Measurements from ENCODE around the gene GABRR3. TPM values are rescaled to one million over a fixed set of nuclear protein-coding genes. Genes with fewer than 3 reads are reported as not detected.
A peak's percentile ranks its signal among the peaks of the same experiment; 100 is the strongest.

GABRR3 gene
- total RNA-seq, 1 donor from 2014 or later, result not detected

GRCh38 chr3:98025392-98025945, 9.6 kb downstream of the GABRR3 start:
- no peak overlapping the region for H3K27ac ChIP-seq (replicated peaks)
- H3K4me1 ChIP-seq, result peaks cover 16% of the 10 kb centered on the region
- intact Hi-C loops (cut with micrococcal nuclease), result no loop called here
- H3K9me3 ChIP-seq (replicated peaks), result no peaks in the 10 kb centered on the region
- H3K4me3 ChIP-seq, result no peak overlapping the region
- H3K36me3 ChIP-seq, result no peaks in the 10 kb centered on the region
- TF ChIP-seq CTCF (IDR thresholded peaks at IDR 0.05; ENCODE audit: borderline replicate concordance), result no peak
- H3K27me3 ChIP-seq (ENCODE audit: low read depth), result no peaks in the 10 kb centered on the region
- DNase-seq, result no peak

- Histone ChIP-seq H3K9me3 (replicated peaks) (no peaks in the 10 kb centered on the region), H3K36me3 (no peaks in the 10 kb centered on the region), H3K4me1 (peaks cover 16% of the 10 kb centered on the region), H3K27me3 (ENCODE audit: low read depth) (no peaks in the 10 kb centered on the region), H3K4me3 (no peak overlapping the region), H3K27ac (replicated peaks) (no peak overlapping the region)
- DNase-seq, result peak; percentile 89
- intact Hi-C loops (cut with micrococcal nuclease), result loop anchor here (2.0 kb wide), 1 partner anchor 230 kb away; no protein-coding TSS in a partner anchor
- peak; percentile 96 for TF ChIP-seq CTCF (IDR thresholded peaks at IDR 0.05; ENCODE audit: borderline replicate concordance)
Observed at GRCh38 chr3:98022978-98023820, 11.9 kb downstream of the GABRR3 start.

- no peak for TF ChIP-seq CTCF (IDR thresholded peaks at IDR 0.05; ENCODE audit: borderline replicate concordance)
- no peak for DNase-seq
- intact Hi-C loops (cut with micrococcal nuclease), result loop anchor here (2.0 kb wide), 1 partner anchor 229 kb away; no protein-coding TSS in a partner anchor
- Histone ChIP-seq H3K36me3 (no peaks in the 10 kb centered on the region), H3K9me3 (replicated peaks) (no peaks in the 10 kb centered on the region), H3K27me3 (ENCODE audit: low read depth) (no peaks in the 10 kb centered on the region), H3K4me1 (peaks cover 16% of the 10 kb centered on the region), H3K4me3 (no peak overlapping the region), H3K27ac (replicated peaks) (no peak overlapping the region)
Observed at GRCh38 chr3:98021830-98022560, 13.1 kb downstream of the GABRR3 start.

- Histone ChIP-seq H3K4me1 (peaks cover 16% of the 10 kb centered on the region), H3K4me3 (no peak overlapping the region), H3K27ac (replicated peaks) (no peak overlapping the region), H3K9me3 (replicated peaks) (no peaks in the 10 kb centered on the region), H3K36me3 (no peaks in the 10 kb centered on the region), H3K27me3 (ENCODE audit: low read depth) (no peaks in the 10 kb centered on the region)
- TF ChIP-seq CTCF (IDR thresholded peaks at IDR 0.05; ENCODE audit: borderline replicate concordance), result no peak
- intact Hi-C loops (cut with micrococcal nuclease), result no loop called here
- no peak for DNase-seq
Observed at GRCh38 chr3:98020412-98020811, 14.7 kb downstream of the GABRR3 start.

- intact Hi-C loops (cut with micrococcal nuclease), result no loop called here
- no peaks in the 10 kb centered on the region for H3K27me3 ChIP-seq (ENCODE audit: low read depth)
Observed at GRCh38 chr3:98018301-98018700, 16.8 kb downstream of the GABRR3 start.

More at GRCh38 chr3:98018301-98018700, 16.8 kb downstream of the GABRR3 start:
- TF ChIP-seq CTCF (IDR thresholded peaks at IDR 0.05; ENCODE audit: borderline replicate concordance), result no peak
- no peak for DNase-seq
- Histone ChIP-seq H3K27ac (replicated peaks) (no peak overlapping the region), H3K9me3 (replicated peaks) (no peaks in the 10 kb centered on the region), H3K4me1 (peaks cover 27% of the 10 kb centered on the region), H3K36me3 (no peaks in the 10 kb centered on the region), H3K4me3 (no peak overlapping the region)

Measured in left ventricle myocardium inferior (tissue), 1 donor.